COLO668 (cell line): ENCODE measurements around the gene PARVA.
A peak's percentile ranks its signal among the peaks of the same experiment; 100 is the strongest.

Experiments
- DNase-seq: peaks from one replicate; lab custom pipeline; 2025; ENCODE audit not compliant: unreplicated experiment; lab: John Stamatoyannopoulos, UW

The PARVA gene

DNA sequence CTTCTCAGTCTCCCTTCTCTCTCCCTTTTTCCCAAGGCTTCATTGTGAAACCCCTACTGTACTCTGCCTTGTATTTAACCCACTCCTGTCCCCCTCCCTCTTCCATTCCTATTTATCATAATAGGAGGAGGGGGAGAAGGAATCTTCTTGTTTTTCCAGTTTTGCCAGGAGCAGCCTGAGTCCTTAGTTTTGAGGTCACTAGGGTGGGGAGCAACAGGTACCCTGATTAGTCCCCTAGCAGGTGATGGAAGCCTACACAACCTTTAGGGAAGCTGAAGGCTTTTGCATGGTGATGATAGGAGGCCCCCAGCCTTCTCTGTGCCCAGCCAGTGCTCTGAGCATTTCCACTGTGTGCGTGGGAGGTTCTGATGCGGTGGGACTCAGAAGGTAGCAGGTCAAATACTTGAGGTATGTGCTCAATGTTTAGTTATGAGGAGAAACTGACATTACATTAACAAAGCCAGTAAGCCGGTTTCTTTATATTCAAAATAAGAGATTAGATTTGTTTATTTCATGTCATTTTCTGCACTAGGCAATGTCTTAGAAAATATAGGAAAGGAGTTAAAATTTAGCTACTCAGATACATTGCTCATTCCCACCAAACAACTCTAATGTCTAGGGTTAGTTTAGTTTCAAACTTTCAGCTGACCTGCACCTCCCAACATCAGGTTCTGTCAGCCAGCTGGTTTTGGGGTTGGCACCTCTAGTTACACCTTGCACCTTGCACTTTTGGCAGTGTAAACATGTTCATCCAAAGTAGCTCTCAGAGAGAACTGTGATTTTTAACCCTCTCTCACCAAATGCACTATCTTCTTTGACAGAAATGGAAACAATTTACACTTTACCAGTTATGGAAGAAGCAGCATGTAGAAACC, 26.0 kb downstream of the PARVA start:
- no peak for DNase-seq

DNA sequence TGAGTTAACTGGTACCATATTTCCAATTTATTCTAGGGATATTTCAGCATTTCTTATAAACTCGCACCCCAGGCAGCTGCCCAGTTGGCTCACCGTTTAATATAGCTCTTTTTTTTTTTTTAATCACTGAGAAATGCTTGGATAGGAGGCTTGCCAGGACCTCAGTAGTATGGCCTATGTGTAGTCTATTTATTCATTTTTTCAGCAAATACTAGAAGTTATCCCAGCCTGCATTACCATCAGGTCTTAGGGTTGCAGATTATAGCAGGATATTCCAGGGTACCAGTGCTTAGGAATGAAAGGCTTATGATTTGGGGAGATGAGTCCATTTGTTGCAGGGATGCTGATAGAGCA, 26.6 kb downstream of the PARVA start:
- no peak for DNase-seq

DNA sequence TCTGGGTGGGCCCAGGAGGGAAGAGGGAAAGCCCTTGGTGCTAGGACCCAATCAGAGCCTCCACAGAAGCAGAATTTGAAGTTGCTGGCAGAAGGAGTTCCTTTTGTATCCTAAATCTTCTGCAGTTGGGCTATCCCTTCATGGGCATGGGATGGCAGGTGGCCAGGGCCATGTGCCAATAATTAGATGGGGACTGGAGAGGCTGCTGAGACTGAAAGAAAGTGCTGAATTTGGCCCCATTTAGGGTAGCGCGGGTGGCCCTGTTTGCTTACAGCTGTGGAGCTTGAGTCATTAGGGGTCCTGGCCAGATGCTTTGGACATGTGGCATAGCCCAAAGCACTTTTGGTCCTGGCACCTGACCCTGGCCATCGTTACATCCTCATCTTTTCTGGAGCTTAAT, 27.1 kb downstream of the PARVA start:
- no peak for DNase-seq

DNA sequence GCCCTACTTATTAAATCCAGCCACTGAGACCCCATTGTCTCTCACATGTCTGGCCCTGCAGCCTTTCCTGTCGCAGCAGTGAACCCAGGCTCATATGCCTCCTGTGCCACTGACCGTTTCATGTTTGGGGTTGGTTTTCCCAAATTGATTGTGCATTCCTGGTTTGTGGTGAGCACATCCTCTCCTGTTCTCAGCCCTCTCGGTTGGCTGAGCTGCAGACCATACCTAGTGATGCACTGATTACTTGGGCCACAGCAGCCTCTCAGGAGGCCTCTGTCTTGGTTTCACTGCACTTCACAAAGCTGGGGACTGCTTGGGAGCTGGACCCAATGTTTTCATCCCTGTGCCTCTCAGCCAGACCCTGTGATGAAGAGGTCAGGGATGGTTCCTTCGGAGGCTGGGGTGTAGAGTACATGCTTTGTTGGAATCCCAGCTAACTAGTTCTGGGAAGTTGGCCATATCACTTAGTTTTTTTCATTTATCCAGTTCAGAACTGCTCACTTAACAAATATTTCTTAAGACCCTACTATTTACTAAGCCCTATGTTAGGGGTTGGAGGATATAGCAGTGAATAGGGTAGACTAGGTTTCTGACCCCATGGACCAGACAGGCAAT, 30.9 kb downstream of the PARVA start:
- no peak for DNase-seq

DNA sequence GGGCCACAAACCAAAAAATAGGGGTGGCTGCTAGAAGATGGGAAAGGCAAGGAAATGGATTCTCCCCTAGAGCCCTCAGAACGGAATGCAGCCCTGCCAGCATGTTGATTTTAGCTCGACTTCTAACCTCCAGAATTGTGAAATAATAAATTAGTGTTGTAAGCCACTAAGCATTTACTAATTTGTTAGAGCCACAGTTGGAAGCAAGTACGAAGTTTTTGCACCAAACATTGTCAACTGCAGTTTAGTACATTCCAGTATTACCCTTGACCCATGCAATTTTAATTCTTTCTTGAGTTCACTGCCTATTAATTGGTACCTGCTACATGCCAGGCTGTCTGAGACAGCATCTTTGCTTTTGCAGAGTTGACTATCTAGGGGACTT, 32.2 kb downstream of the PARVA start:
- no peak for DNase-seq

DNA sequence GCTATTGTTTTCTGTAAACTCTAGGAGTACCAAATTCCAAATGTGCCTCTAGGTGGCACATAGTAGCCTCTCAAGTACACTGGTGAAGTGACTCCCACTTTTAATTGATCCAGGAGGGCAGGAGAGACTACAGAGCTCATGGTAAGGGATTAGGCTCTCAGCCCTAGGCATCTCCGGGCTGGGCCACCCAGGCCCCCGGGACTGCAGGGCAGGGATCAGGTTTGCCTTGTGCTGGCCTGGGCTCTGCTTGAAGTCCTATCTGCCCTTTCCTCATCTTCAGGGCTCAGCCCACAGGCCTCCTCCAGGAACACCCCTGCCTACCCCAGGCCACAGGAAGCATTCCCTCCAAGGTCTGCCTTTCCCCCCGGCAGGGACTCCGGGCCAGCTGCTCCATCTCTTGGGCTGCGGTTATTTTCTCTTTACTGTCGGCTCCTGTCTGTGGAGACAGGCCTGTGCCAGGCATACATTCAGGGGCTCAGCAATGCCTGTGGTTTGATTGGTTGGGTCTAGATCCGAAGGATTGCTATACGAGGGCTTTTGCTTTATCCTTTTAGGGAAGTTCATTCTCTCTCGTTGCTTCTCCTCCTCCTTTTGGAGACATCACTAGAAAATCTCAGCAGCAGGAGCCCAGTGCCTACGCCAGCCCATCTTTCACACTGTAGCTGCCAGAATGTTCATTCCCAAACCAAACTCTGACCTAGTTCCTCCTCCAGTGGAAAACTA, 32.8 kb downstream of the PARVA start:
- no peak for DNase-seq

DNA sequence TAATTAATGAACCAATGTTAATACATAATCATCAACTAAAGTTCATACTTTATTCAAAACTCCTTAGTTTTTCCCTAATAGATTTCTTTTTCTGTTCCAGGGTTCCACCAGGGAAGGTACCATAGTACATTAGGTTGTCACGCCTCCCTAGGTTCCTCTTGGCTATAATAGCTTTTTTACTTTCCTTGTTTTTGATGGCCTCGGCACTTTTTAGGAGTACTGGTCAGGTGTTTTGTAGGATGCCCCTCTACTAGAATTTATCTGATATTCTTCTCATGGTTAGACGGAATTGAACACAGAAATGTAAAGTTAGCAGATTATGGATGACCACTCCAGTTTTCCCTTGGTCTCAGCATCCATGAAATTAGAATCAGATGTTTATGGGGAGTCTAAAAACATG, 34.0 kb downstream of the PARVA start:
- DNase-seq, result no peak

DNA sequence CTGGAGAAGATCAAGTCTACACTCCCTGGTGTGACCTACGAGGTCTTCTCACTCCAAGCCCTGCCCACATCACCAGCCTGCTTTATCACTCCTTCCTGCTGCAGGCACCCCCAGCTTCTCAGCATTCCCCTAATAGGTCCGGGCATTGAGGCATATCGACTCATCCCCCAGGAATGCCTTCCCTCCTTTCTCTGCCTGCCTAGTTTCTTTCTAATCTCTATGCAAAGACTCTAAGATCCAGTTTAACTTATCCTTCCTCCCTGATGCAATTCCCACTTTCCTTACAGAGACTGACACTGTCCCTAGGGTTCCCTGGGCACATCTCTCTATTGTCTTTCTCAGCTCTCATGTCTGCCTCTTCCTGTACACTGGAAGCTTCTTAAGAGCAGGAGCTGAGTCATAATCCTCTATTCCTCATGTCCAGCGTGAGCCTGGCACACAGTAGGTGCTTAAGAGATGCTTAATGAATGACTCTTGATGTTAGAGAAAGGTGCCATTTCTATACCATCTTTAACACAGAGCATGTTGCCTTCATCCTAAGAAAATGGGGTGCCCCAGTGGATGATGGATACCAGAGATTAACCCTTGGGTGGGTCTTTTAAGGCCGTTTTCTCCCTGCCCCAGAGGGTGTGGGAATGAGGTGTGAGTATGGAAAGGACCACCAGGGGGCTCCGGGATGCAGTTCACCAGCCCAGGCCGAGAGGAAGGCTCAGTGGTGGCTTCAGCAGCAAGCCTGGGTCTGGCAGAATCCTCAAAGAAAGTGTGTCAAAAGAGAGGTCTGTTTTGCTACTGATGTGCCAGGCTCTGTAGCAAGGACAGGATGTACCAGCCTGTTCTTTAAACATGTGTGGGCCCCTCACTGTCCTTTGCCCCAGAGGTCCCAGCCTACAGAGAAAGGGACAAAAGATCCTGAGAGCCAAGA, 34.7 kb downstream of the PARVA start:
- peak; percentile 63 for DNase-seq

DNA sequence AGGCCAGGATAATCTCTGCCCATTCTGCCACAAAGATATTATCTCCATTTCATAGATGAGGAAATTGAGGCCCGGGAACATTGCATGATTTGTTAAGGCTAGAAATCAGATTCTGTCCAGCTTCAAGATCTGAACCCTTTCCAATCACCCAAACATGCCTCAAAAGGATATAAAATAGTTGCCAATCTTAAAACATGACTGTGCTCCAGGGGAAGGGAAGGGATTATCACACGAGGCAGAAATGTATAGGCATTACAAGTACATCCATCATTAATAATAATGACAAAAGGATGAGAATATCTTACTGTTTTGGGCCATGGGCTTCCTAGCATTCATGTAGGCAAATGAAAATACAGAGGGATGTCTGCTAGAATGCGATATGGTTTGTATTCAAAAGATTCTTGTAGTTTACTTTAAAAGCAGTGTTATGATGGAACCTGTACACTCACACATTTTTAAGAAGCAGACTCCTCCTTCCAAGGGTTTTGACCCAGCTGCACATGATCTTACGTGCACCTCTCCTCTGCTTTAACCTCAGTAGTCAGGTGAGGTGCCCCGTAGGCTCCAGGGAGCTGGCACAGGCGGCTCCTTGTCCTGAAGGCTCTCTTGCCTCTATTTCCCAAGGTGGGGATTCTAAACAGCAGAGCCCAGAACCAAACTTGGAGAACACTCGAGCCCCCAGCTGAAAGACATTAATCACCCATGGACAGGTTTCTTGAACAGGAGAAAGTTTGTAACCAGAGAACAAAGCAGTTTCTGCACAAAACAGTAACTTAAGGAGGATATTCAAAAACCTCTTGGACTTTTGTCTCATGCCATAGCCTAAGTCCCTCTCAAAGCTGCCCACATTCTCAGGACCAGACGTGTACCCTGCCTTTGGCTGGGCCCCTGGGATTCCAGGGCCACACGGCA, 36.0 kb downstream of the PARVA start:
- no peak for DNase-seq

DNA sequence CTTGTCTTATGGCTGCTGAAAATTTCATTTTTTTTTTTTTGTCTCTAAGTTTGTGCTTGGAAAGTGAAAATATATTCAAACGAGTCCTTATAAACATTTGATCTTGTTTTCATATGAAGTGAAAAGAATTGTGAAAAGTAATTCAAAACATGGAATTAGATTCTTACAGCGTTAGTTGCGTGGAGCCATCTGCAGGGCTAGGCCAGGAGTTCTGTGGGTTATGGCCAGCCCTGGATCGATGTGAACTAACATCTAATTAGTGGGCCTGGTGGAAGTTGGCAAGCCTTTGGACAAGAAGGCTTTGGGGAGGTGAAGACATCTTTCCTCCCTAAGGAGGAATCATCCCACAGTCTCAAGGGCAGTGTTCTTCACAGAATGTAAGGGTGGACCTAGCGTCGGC, 37.2 kb downstream of the PARVA start:
- DNase-seq, result no peak

DNA sequence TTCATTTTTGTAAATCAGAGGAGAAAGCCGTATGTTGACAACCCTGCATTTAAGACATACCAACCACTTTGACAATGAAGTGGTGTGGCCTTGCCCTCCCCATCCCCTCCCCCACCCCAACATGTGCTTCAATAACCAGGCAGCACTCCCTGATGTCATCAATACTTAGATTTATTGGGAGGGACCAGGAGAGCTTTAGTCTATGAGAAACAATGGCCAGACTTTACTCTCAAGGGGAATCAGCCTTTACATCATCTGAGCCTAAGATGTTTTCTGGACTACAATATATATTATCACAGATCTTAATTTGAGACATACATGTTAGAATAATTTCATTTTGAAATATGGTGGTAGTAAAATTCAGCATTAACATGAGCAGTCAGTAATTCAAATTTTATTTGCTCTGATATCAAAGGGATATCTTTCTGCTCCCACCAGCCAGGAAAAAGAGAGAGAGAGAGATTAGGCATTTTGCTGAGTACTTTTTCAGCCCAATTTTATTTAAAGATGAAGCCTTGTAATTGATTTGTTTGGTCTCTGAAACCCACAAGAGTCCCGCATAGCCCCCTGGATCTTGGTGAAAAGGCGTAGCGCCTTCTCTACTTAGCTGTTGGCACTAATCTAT, 38.1 kb downstream of the PARVA start:
- DNase-seq, result no peak

DNA sequence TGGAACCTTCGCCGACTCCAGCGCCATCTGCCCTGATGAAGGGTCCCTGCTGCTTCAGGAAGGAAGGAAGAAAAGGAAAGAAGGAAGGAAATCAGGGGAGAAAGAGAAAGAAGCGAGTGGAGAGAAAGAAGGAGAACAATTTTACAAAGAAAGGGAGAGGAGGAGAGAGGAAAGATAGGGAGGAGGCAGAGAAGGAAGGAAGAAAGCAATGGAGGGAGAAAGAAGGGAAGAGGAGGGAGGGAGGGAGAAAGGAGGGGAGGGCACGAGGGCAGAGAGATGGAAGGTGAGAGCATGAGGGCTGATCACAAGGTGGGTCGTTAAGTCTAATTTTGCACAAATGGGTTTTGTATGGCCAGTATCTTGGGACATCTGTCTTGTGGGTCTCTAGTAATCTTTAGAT, 39.2 kb downstream of the PARVA start:
- DNase-seq, result no peak

DNA sequence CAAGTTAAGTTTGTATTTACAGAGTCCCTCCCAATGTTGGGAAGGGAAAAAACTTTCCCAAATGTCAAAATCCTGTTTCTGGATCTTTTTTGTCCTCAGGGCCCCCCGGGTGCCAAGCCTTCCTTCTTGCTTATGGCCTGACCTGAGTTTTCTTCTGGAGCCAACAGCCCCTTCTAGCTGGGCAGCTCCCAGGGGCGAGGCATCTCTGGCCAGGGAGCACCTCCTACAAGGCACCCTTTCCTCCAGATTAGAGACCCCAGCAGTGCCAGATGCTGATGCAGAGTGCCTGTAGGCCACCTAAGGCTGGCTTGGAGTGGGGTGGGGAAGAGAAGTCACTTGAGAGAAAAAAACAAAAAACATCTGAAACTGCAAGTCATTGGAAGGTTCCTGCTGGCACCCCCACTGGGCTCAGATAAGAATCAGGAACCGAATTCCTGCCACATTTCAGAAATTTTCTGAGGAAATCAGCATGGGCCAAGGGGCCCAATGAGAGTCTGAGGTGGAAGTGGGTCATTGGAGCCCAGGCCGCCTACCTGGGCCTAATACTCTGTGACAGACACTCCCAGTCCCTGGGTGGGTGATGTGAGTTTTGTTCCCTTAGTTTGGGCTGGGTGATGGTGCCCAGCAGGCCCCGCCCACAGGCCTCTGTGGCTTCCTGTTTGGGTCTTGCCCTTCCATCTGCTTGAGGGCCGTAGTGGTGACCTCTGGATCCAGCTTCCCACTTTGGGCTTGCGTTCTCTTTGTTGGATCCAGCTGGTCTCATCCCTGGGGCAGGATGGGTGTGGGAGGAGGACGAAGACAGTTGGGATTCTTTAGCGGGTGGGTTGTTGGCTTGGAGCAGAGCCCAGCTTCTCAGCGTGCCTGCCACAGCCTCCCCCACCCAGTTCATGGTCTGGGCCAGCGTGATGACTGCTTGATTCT, 40.6 kb downstream of the PARVA start:
- DNase-seq, result no peak

DNA sequence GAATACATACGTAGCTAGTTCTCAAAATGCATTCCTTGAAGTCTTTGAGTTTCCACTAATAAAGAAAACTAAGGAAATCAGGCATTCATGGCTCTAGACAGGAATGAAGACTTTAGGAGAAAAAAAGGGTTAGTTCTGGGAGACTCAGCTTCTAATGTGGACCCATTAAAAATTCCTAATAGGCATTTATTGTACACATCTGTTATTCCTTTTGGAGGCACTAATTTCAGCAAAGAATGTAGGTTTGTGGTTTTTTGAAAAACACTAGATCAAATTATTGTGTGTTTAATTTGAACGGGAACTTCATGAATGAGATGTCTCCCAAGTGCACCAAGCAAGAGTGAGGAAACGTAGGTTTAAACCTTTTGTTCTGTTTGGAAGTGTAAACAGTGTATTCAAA, 42.7 kb downstream of the PARVA start:
- no peak for DNase-seq

DNA sequence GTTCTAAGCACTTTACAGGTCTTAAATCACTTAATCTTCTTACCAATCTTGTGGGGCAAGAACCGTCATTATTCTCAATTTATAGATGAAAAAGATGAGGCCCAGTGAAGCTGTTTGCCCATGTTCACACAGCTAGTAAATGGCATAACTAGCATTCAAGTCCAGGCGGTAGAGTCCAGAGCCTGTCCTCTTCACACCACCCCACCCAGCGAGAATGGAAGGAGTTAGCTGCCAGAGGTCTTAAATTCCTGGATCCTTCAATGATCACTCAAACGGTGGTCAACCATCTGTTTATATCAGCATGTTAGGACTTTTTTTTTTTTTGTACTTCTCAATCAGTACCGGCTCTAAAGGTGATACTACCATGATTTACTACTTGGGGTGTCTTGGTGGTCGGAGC, 43.3 kb downstream of the PARVA start:
- DNase-seq, result no peak

DNA sequence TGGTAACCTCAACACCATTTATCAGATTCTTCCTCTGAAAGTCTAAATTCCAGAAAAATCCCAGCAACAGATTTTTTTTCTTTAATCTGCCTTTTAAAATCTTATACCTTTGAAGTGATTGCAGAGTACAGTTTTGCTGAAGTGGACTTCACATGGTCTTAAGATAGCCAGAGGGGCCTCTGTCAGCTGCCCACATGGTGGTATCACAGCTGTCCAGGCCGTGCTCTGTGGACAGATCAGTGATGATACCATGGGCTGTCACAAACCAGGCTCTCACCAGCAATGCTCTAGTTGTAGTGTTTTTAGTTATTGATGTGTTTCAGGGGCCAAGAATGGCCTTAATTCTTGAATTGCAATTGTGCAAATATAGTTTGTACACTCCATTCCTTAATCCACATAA, 44.0 kb downstream of the PARVA start:
- no peak for DNase-seq

DNA sequence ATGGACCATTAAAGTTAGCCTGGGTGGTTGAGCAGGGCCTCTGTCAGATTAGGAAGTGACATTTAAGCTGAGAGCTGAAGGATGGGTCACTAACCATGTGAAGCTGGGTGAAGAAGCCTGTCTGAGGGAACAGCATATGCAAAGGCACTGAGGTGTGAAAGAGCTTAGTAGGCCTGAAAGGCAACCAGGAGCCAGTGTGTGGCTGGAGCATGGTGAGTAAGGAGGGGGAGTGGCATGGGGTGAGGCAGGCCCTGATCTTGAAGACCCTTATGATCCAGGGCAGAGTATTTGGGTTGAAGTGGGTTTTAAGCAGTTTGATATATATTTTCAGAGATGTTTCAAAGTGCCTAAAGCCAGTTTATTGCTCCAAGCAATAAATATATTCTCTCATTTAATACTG, 48.8 kb downstream of the PARVA start:
- no peak for DNase-seq

DNA sequence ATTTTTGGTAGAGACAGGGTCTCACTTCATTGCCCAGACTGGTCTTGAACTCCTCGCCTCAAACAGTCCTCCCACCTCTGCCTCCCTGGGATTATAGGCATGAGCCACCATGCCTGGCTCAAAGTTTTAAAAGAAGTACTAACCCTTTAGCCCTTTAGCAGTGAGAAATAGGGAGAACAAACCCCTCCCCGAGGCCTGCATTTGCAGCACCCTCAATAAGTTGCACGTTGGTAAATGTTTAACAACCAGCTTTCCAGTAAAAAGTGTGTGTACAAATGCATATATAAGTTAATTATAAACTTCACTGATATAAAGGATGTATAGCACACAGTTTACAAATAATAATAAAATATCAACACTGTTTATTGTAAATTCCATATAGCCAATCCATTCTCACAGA, 51.8 kb downstream of the PARVA start:
- no peak for DNase-seq

DNA sequence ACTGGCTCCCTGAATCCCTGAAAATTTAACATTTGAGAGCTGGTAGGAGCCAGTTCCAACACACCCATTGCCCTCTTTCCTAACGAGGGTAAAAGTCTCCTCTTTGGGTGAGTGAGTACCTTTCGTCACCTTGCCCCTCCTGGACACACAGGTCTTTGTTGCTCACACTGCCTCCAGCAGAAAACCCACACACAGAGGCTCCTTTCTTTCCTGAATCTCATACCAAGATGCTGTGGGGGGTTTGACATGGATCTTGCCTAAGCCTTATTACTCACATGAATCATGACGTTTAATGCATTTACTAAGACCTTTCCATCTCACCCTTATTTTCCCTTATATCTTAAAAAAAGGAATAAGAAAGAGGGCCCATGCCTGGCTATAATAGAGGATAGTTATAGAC, 53.0 kb downstream of the PARVA start:
- DNase-seq, result no peak
